Stimulated activated CD8-positive, alpha-beta memory T cell treated with anti-CD3 and anti-CD28 coated beads, Interleukin-12 subunit alpha, Interleukin-12 subunit beta, amount 100 ng/mL, for 1 hour (primary cell): ENCODE measurements around the gene GSE1.

Experiments used
- DNase-seq: peaks from one replicate; pipeline ENCODE4 v3.0.0-alpha.2; 2020; ENCODE audit warnings: low read depth

The GSE1 gene

DNA sequence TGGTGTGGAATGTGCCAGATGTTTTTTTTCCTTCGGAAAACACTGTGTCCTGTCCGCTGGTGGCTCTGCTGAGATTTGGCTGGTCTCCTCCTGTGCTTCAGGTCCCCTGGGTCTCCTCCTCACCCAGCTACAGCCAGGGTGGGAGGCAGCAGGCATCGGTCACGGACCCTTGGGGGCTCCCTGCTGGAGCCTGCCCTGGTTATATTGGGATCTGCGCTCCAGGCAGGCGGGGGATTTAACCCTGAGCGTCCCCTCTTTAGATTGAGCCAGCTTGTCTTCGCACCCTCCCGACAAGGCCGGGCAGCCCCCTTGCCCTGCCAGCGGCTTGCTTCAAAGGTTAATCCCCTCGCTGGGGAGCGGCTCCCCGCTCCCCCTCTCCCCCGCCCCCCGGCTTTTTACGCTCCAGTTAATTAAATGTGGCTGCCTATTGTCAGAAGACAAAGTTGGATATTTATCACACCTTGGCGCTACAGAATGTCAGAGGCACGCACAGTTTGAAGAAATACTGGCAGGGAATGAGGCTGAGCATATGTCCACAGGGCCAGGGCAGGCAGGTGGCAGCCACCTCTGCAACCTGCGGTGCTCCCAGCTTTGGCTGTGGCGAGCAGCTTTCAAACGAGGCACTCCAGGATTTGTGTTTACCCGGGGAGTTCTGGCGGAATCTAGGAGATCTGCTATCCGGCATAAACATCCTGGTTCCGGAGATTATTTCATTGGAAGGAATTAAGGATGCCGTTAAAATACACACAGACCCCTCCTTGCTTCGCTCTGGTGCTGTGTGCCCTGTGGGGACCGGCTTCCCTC, 38.2 kb upstream of the GSE1 start:
- no peak for DNase-seq

- DNase-seq: no peak
Measured at GRCh38 chr16:85575920-85576319, 37.2 kb upstream of the GSE1 start.

DNA sequence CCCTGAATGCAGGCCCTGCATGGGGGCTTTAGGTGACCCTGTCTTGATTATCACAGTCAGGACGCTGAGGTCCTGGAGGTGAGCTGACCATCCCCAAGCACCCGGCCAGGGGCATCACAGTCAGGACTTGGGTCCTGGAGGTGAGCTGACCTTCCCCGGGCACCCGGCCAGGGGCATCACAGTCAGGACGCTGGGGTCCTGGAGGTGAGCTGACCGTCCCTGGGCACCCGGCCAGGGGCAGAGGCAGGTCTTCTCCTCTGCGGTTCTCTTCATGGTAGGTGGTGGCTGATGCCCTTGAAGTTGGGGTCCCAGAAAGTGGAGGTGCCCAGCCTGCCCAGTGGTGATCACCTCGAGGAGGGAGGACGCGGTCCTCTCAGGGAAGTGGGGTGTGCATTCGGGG, 36.2 kb upstream of the GSE1 start:
- no peak for DNase-seq

DNA sequence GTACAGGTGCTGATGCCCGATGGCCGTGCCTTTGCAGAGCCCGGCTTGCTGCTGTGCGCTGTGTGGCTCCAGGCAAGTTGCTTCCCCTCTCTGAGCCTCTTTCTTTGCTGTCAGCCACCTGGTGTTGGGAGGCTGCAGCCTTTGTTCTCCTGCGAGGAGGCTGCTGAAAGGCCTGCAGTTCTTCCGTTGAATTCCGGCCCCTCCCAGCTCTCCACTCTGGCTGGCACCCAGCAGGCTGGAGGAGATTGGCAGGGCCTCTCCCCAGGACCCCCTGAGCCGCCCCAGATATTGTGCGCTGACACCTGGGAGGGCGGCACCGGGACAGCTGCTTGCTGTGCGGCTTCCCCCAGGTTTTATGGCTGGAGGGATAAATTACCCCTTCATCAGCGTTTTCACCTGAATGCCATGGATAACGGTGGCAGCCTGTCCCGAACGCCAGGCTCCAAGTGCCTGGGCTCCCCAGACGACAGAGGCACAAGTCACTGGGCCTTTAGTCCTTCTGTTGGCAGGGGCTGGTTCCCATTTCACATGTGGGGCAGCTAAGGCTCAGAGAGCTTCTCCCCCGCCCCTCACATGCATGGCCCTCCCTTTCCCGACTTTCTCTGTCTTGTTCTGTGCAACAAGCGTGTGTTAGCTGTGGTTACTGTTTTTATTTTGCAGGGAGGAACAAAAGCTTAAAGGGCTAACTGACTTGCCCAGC, 35.1 kb upstream of the GSE1 start:
- no peak for DNase-seq

DNA sequence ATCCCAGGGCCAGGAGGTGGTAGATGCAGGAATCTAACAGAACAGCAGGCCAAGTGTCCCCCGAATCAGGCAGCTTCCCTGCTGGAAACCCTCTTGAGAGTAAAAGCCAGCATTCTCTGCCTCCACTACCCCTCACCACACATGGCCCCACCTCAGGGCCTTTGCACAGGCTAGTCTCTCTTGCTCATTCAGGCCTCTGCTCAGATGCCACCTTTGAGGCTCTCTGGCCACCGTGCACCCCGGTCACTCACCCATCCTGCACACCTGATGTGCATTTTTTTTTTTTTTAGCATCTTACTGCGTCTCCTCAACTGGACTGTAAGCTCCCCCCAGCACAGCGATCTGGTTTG, 34.5 kb upstream of the GSE1 start:
- no peak for DNase-seq

- DNase-seq: no peak
Measured at GRCh38 chr16:85579191-85579590, 33.9 kb upstream of the GSE1 start.

- DNase-seq: no peak
Measured at GRCh38 chr16:85579923-85580580, 33.1 kb upstream of the GSE1 start.

DNA sequence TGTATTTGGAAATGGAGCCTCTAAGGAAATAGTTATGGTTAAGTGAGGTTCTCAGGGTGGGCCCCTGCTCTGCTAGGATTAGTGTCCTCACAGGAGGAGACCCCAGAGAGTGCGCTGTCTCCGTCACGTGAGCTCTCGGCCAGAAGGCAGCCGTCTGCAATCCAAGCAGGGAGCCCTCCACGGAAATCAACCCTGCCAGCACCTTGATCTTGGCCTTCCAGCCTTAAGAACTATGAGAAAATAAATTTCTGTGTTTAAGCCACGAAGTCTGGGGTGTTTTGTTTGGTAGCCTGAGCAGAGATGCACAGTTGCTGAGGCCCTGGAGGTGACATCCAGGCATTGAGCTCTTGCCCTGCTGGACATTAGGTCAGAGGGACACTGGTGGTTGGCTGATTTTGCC, 32.4 kb upstream of the GSE1 start:
- no peak for DNase-seq

DNA sequence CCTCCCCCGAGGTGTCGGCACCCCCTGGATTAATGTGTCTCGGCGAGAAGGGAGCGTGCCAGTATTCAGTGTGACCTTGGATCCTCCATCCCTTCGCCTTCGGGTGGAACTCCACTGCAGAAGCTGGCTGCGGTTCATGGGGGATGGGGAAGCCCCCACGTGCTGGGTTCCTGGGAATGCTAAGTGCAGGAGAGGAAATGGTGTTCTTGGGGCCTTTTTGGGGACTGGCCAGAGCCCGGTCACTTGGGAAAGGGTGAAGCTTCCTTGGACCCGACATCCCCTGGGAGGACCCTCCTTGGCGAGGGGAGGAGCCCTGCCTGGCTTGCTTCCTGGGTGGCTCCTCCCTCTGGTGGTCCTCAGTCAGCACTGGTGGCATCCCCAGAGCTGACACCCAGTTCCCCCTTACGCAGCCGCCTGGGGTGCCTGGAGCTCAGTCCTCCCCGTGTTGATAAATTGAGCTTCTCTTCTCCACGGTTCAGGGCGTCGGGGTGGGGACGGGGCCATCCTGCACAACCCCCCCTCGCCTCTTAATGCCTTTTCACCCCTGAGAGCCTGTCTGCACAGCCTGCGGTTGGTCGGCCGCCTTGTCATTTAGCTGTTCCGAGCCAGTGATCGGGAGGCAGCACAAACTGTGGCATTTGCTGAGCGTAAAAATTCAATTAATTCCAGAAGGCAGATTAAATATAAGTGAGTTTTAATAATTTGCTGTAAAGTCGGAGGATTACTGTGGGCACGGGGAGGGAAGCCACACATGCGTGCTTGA, 30.7 kb upstream of the GSE1 start:
- no peak for DNase-seq

DNA sequence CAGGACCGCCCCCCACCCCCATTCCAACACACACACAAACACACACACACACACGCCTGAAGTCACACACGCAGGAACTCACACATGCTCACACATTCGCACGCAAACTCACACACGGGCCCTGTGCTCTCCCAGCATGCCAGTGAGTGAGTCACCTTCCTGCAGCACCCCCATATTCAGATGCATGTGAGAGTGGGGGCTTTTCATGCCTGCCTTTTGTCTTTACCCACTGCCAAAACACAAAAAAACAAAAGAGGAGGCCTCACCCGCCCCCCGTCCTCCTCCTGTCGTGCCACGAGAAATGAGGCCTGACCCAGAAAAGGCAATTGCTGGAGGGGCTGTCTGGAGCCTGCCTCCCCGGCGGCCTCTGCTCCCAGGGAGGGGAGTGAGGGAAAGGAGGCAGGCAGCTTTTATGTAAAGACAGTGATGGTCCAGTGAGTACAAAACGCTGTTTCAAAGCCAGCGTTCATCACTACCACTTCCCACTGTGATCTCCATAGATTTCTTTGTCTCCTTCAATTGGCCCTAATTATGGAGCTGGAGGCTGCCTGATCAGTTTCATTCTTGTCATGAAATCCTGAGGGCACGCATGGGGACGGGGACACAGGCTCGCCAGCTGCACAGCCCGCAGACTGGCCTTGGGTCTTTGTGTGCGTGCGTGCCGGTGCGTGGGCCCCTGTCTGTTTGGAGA, 29.5 kb upstream of the GSE1 start:
- no peak for DNase-seq

DNA sequence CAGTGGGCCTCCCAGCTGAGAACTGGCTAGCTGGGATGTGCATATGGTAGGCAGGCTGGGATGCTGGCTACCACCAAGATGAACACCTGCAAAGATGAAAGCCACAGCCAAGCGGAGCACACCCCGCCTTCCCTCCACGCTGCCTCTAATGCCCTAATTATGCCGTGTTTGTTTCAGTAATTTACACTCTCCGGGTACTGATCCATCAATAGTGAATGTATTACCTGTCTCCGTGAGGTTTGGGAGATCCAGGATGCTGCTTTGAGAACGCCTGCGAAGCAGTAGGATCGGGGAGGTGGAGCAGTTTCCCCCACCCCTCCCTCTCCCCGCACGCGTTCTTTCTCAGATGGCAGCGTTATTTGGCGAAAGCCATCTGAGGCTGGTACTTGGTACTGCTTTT, 28.9 kb upstream of the GSE1 start:
- no peak for DNase-seq

GRCh38 chr16:85584819-85585282, 28.3 kb upstream of the GSE1 start:
- DNase-seq: no peak

DNA sequence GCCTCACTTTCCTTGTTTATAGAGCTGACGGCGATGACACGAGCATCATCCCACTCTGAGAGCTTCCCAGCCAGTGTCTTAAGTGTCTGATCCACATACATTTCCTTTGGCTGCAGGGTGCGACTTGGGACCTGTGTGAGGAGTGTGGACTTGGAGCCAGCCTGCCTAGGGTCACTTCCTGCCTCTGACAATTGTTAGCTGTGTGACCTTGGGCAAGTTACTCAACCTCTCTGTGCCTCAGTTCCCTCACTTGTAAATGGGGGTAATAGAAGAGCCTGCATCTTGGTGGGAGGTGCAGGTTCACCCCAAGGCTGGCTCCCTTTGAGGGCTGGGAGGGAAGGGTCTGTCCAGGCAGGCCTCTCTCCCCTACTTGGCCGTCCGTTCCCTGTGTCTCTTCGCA, 27.4 kb upstream of the GSE1 start:
- no peak for DNase-seq

GRCh38 chr16:85586380-85587104, 26.6 kb upstream of the GSE1 start:
- no peak for DNase-seq

GRCh38 chr16:85587762-85588556, 25.2 kb upstream of the GSE1 start:
- DNase-seq: no peak

DNA sequence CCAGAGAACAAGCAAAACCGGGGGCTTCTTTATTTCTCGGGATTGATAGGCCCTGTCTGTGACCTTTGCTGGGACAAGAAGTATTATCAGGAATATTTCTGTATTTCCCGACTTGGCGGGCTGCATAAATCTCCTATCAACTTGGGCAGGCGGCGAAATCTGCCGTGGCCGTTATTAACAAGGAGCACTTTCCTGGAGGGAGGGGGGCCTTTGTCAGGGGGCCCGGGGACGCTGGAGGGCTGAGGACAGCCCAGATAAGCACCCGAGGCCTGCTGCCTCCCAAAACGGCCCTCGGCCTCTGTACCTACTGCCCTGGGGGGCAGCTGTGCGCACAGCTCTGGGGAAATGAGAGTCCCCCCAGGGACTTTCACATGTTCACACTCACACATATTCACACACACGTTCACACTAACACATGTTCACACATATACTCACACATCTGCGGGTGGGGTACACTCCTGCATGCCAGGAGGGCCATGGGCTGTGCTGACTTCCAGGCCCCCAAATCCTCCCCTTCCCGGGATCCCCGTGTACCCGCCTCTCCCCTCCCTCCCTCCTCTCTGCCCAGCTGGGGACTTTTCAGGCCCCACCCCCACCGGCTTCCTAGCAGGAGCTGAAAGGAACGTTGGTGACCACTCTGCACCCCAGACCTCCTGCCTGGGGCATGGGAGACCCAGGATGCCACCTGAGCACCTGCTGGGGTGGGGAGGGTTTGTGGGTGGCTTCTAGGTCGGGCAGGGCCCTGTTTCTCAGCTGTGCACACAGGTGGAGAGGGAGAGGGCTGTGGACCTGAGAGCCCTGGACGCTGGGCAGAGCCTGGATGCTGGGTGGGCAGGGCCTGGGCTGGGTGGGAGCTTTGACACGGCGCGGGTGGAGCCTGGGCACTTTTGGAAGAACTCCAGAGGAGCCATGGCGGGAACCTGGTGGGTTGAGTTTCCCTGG, 24.3 kb upstream of the GSE1 start:
- DNase-seq: no peak

- DNase-seq: no peak
Measured at GRCh38 chr16:85589688-85590505, 23.2 kb upstream of the GSE1 start.

GRCh38 chr16:85590506-85590832, 22.7 kb upstream of the GSE1 start:
- DNase-seq: no peak
